ENCODE measurements around the gene SLC25A2. TPM values are rescaled to one million over a fixed set of nuclear protein-coding genes. Genes with fewer than 3 reads are reported as not detected.
A peak's percentile ranks its signal among the peaks of the same experiment; 100 is the strongest.
"Not testable (repeated sequence)": the region's sequence is repeated elsewhere in the genome, so short reads cannot be mapped to it uniquely, and the experiment has no call there.

Gene SLC25A2
- 0.52 TPM for total RNA-seq

DNA sequence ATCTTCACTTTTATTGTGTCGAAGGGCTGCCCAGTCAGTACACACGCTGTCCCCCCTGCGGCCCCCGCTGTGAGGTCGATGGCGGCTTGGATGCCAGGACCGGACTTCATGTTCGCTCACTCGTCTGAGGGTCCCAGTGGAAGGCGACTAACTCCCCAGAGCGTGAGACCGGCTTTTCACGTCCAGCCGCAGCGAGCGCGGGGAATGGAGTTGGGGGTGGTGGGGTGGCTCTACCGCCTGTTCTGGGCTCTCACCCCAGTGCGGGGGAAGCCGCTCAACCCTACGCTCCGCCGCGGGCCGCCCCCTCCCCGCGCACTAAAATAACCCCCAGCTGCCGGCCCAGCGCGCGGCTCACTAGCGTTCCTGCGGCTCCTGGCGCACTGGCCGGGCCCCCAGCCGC lies at the start of gene SLC25A2:
SLC25A2 (minus strand) TSS at position 294 of the 400 bp plus-strand sequence; CDS start at position 110, 184 bp downstream.
- H3K36me3 ChIP-seq (ENCODE audit: control insufficient read depth in 3 of 3, insufficient read depth in 3 of 3, low read length in 3 of 3): peaks cover 0 to 2% (median 0%) of the 10 kb centered on the region in 3 donors
- no peaks in the 10 kb centered on the region for H3K4me1 ChIP-seq (ENCODE audit: control insufficient read depth in 3 of 3, insufficient read depth in 3 of 3, low read length in 3 of 3)
- no peak within 1 kb of the TSS for H3K9ac ChIP-seq (ENCODE audit: low read depth in 1 of 3, low read length in 3 of 3)
- H3K27me3 ChIP-seq (ENCODE audit: control insufficient read depth in 3 of 3, insufficient read depth in 3 of 3, low read length in 3 of 3): no peaks in the 10 kb centered on the region
- H3K9me3 ChIP-seq (ENCODE audit: control insufficient read depth in 3 of 3, low read length in 3 of 3): peaks cover 9 to 33% (median 16%) of the 10 kb centered on the region in 3 donors
- H3K4me3 ChIP-seq (ENCODE audit: low read length in 3 of 3): no peak within 1 kb of the TSS
- H3K27ac ChIP-seq (ENCODE audit: low read depth, low read length): no peak within 1 kb of the TSS

DNA sequence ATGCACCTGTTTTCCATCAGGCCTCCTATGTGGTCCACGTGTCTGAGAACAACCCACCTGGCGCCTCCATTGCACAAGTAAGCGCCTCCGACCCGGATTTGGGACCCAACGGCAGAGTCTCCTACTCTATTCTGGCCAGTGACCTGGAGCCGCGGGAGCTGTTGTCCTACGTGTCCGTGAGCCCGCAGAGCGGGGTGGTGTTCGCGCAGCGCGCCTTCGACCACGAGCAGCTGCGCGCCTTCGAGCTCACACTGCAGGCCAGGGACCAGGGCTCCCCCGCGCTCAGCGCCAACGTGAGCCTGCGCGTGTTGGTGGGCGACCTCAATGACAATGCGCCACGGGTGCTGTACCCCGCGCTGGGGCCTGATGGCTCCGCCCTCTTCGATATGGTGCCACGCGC lies 47.7 kb upstream of the SLC25A2 start:
- Histone ChIP-seq H3K27ac (ENCODE audit: low read depth, low read length) (no peak overlapping the region), H3K9me3 (ENCODE audit: control insufficient read depth in 3 of 3, low read length in 3 of 3) (peaks cover 24 to 30% (median 26%) of the 10 kb centered on the region in 3 donors), H3K36me3 (ENCODE audit: control insufficient read depth in 3 of 3, insufficient read depth in 3 of 3, low read length in 3 of 3) (peaks cover 0 to 3% (median 2%) of the 10 kb centered on the region in 3 donors), H3K4me1 (ENCODE audit: control insufficient read depth in 3 of 3, insufficient read depth in 3 of 3, low read length in 3 of 3) (no peaks in the 10 kb centered on the region), H3K27me3 (ENCODE audit: control insufficient read depth in 3 of 3, insufficient read depth in 3 of 3, low read length in 3 of 3) (peaks cover 0 to 21% (median 11%) of the 10 kb centered on the region in 3 donors), H3K9ac (ENCODE audit: low read depth in 1 of 3, low read length in 3 of 3) (no peak overlapping the region), H3K4me3 (ENCODE audit: low read length in 3 of 3) (no peak overlapping the region)

DNA sequence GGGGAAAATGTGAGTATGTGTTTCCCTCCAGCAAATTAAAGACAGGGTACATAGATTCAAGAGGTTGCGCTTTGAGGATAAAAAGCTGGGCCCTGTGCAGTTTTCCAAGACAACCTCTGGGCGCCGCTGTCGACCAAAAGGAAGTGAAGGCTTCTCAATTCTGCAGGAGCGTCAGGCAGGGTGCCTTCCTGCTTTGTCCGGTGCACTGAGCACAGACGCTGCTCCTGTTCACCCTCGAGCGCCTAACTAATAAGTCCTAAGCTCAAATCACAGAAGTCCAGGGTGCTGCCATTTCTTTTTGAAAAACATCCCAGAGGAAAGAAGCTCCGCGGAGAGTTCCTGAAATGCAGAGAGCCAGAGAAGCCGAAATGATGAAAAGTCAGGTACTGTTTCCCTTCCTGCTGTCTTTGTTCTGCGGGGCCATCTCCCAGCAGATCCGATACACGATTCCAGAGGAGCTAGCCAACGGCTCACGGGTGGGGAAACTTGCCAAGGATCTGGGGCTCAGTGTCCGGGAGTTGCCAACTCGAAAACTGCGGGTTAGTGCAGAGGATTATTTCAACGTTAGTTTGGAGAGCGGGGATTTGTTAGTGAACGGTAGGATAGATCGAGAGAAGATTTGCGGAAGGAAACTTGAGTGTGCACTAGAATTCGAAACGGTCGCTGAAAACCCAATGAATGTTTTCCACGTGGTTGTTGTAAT lies 46.2 kb upstream of the SLC25A2 start, which contains the start of gene PCDHGB1:
PCDHGB1 (plus strand) TSS at position 183 of the 703 bp plus-strand sequence; CDS start at position 345, 162 bp downstream.
- H3K27me3 ChIP-seq (ENCODE audit: control insufficient read depth in 3 of 3, insufficient read depth in 3 of 3, low read length in 3 of 3): peaks cover 0 to 21% (median 9%) of the 10 kb centered on the region in 3 donors
- no peak within 1 kb of the TSS for H3K27ac ChIP-seq (ENCODE audit: low read depth, low read length)
- peak within 1 kb of the TSS in 1 of 3 donors; percentile 25 for H3K9ac ChIP-seq (ENCODE audit: low read depth in 1 of 3, low read length in 3 of 3)
- H3K9me3 ChIP-seq (ENCODE audit: control insufficient read depth in 3 of 3, low read length in 3 of 3): peaks cover 13 to 22% (median 15%) of the 10 kb centered on the region in 3 donors
- H3K36me3 ChIP-seq (ENCODE audit: control insufficient read depth in 3 of 3, insufficient read depth in 3 of 3, low read length in 3 of 3): peaks cover 0 to 3% (median 2%) of the 10 kb centered on the region in 3 donors
- H3K4me3 ChIP-seq (ENCODE audit: low read length in 3 of 3): peak within 1 kb of the TSS; percentile 28 to 37 (median 35)
- no peaks in the 10 kb centered on the region for H3K4me1 ChIP-seq (ENCODE audit: control insufficient read depth in 3 of 3, insufficient read depth in 3 of 3, low read length in 3 of 3)

DNA sequence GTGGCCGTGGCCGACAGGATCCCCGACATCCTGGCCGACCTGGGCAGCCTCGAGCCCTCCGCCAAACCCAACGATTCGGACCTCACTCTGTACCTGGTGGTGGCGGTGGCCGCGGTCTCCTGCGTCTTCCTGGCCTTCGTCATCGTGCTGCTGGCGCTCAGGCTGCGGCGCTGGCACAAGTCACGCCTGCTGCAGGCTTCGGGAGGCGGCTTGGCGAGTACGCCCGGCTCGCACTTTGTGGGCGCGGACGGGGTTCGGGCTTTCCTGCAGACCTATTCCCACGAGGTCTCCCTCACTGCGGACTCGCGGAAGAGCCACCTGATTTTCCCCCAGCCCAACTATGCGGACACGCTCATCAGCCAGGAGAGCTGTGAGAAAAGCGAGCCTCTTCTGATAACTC lies 42.2 kb upstream of the SLC25A2 start:
- not testable (repeated sequence) for H3K27ac ChIP-seq (ENCODE audit: low read depth, low read length); H3K9ac ChIP-seq (ENCODE audit: low read depth in 1 of 3, low read length in 3 of 3); H3K36me3 ChIP-seq (ENCODE audit: control insufficient read depth in 3 of 3, insufficient read depth in 3 of 3, low read length in 3 of 3); H3K4me1 ChIP-seq (ENCODE audit: control insufficient read depth in 3 of 3, insufficient read depth in 3 of 3, low read length in 3 of 3); H3K4me3 ChIP-seq (ENCODE audit: low read length in 3 of 3)
- H3K27me3 ChIP-seq (ENCODE audit: control insufficient read depth in 3 of 3, insufficient read depth in 3 of 3, low read length in 3 of 3): peaks cover 0 to 10% (median 4%) of the 10 kb centered on the region in 3 donors
- H3K9me3 ChIP-seq (ENCODE audit: control insufficient read depth in 3 of 3, low read length in 3 of 3): peaks cover 11 to 23% (median 18%) of the 10 kb centered on the region in 3 donors

DNA sequence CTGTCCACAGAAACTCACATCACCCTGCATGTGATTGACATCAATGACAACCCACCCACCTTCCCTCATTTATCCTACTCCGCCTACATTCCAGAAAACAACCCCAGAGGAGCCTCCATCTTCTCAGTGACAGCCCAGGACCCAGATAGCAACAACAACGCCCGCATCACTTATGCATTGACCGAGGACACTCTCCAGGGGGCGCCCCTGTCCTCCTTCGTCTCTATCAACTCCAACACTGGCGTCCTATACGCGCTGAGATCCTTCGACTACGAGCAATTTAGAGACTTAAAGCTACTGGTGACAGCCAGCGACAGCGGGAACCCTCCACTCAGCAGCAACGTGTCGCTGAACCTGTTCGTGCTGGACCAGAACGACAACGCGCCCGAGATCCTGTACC lies 41.5 kb upstream of the SLC25A2 start:
- peaks cover 0 to 7% (median 0%) of the 10 kb centered on the region in 3 donors for H3K27me3 ChIP-seq (ENCODE audit: control insufficient read depth in 3 of 3, insufficient read depth in 3 of 3, low read length in 3 of 3)
- H3K9me3 ChIP-seq (ENCODE audit: control insufficient read depth in 3 of 3, low read length in 3 of 3): peaks cover 11 to 20% (median 12%) of the 10 kb centered on the region in 3 donors
- no peaks in the 10 kb centered on the region for H3K36me3 ChIP-seq (ENCODE audit: control insufficient read depth in 3 of 3, insufficient read depth in 3 of 3, low read length in 3 of 3)
- no peak overlapping the region for H3K4me3 ChIP-seq (ENCODE audit: low read length in 3 of 3)
- no peaks in the 10 kb centered on the region for H3K4me1 ChIP-seq (ENCODE audit: control insufficient read depth in 3 of 3, insufficient read depth in 3 of 3, low read length in 3 of 3)
- H3K27ac ChIP-seq (ENCODE audit: low read depth, low read length): no peak overlapping the region
- H3K9ac ChIP-seq (ENCODE audit: low read depth in 1 of 3, low read length in 3 of 3): no peak overlapping the region

DNA sequence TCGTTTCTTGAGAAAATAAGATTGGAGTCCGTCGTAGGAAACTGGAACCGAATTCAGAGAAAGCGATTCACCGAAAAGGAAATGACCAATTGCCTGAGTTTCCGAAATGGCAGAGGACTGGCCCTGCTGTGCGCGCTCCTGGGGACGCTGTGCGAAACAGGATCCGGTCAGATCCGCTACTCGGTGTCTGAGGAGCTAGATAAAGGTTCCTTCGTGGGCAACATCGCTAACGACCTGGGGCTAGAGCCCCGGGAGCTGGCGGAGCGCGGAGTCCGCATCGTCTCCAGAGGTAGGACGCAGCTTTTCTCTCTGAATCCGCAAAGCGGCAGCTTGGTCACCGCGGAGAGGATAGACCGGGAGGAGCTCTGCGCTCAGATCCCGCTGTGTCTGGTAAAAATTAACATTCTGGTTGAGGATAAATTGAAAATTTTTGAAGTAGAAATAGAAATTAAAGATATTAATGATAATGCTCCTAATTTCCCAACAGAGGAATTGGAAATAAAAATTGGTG lies 40.2 kb upstream of the SLC25A2 start:
- Histone ChIP-seq H3K36me3 (ENCODE audit: control insufficient read depth in 3 of 3, insufficient read depth in 3 of 3, low read length in 3 of 3) (no peaks in the 10 kb centered on the region), H3K4me1 (ENCODE audit: control insufficient read depth in 3 of 3, insufficient read depth in 3 of 3, low read length in 3 of 3) (no peaks in the 10 kb centered on the region), H3K4me3 (ENCODE audit: low read length in 3 of 3) (peak overlapping the region; percentile 61 to 66 (median 65)), H3K27me3 (ENCODE audit: control insufficient read depth in 3 of 3, insufficient read depth in 3 of 3, low read length in 3 of 3) (peaks cover 0 to 10% (median 1%) of the 10 kb centered on the region in 3 donors), H3K9ac (ENCODE audit: low read depth in 1 of 3, low read length in 3 of 3) (peak overlapping the region; percentile 38 to 60 (median 57)), H3K9me3 (ENCODE audit: control insufficient read depth in 3 of 3, low read length in 3 of 3) (peaks cover 8 to 29% (median 25%) of the 10 kb centered on the region in 3 donors), H3K27ac (ENCODE audit: low read depth, low read length) (peak overlapping the region; percentile 65)

DNA sequence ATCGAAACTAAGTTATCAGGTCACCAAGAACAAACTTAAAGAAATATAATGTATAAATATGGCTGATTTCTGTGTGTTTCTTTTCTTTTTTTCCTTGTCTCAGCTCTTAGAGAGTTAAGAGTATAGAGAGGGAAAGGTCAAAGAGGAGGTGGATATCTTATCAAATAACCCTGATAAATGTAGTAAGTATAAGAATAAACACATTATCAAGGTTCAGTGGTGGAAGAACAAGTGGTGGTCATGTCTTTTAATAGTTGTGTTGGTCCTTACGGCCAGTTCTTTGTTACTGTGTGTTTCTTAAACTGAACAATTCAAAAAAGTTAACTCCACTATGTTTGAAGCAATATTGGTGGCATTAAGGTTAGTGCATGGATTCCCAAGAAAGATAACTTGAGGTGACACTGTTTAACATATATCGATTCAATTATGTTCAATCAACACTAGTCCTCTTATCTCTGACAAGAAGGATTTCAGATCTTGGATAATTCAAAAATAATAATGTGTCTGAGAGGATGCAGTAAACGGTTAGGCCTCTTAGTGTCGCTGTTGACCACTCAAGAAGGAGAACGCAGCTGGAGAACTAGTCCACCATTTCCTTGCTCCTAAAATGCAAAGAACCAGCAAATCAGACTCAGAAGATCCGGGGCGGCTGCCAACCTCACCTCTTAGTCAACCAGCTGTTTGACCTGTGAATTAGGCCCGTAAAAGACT lies 39.5 kb upstream of the SLC25A2 start, which contains the start of gene PCDHGA3:
PCDHGA3 (plus strand) TSS at position 588 of the 711 bp plus-strand sequence. CDS start 205 bp downstream, outside the sequence.
- Histone ChIP-seq H3K36me3 (ENCODE audit: control insufficient read depth in 3 of 3, insufficient read depth in 3 of 3, low read length in 3 of 3) (no peaks in the 10 kb centered on the region), H3K9ac (ENCODE audit: low read depth in 1 of 3, low read length in 3 of 3) (peak within 1 kb of the TSS; percentile 38 to 60 (median 57)), H3K27ac (ENCODE audit: low read depth, low read length) (peak within 1 kb of the TSS; percentile 65), H3K4me1 (ENCODE audit: control insufficient read depth in 3 of 3, insufficient read depth in 3 of 3, low read length in 3 of 3) (no peaks in the 10 kb centered on the region), H3K4me3 (ENCODE audit: low read length in 3 of 3) (peak within 1 kb of the TSS; percentile 61 to 66 (median 65)), H3K27me3 (ENCODE audit: control insufficient read depth in 3 of 3, insufficient read depth in 3 of 3, low read length in 3 of 3) (peaks cover 0 to 10% (median 7%) of the 10 kb centered on the region in 3 donors), H3K9me3 (ENCODE audit: control insufficient read depth in 3 of 3, low read length in 3 of 3) (peaks cover 12 to 31% (median 27%) of the 10 kb centered on the region in 3 donors)

DNA sequence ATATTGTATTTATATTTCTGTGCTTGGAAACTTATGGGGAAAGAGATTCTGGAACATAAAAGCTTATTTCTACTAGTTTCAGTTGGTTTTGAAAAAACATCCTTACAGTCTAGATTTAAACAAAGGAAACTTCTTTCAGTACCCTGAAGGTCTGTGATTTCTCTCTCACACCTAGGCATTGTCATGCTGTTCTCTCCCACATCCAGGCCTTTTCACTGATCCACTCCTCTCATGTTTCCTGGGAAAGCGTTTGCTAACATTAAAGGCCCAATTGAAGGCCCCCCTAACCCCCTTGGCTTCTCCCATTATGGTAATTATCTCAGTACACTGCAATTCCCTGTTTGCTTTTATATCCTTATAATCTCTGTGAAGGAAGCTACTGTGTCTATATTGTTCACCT lies 38.9 kb upstream of the SLC25A2 start:
- Histone ChIP-seq H3K36me3 (ENCODE audit: control insufficient read depth in 3 of 3, insufficient read depth in 3 of 3, low read length in 3 of 3) (no peaks in the 10 kb centered on the region), H3K9me3 (ENCODE audit: control insufficient read depth in 3 of 3, low read length in 3 of 3) (peaks cover 11 to 33% (median 30%) of the 10 kb centered on the region in 3 donors), H3K27me3 (ENCODE audit: control insufficient read depth in 3 of 3, insufficient read depth in 3 of 3, low read length in 3 of 3) (peaks cover 0 to 10% (median 7%) of the 10 kb centered on the region in 3 donors), H3K4me3 (ENCODE audit: low read length in 3 of 3) (peak overlapping the region in 1 of 3 donors; percentile 11), H3K9ac (ENCODE audit: low read depth in 1 of 3, low read length in 3 of 3) (peak overlapping the region in 1 of 3 donors; percentile 36), H3K27ac (ENCODE audit: low read depth, low read length) (peak overlapping the region; percentile 26), H3K4me1 (ENCODE audit: control insufficient read depth in 3 of 3, insufficient read depth in 3 of 3, low read length in 3 of 3) (no peaks in the 10 kb centered on the region)

DNA sequence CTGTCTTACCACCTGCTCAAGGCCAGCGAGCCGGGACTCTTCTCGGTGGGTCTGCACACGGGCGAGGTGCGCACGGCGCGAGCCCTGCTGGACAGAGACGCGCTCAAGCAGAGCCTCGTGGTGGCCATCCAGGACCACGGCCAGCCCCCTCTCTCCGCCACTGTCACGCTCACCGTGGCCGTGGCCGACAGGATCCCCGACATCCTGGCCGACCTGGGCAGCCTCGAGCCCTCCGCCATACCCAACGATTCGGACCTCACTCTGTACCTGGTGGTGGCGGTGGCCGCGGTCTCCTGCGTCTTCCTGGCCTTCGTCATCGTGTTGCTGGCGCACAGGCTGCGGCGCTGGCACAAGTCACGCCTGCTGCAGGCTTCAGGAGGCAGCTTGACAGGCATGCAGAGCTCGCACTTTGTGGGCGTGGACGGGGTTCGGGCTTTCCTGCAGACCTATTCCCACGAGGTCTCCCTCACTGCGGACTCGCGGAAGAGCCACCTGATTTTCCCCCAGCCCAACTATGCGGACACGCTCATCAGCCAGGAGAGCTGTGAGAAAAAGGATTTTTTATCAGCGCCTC lies 37.0 kb upstream of the SLC25A2 start:
- not testable (repeated sequence) for H3K4me1 ChIP-seq (ENCODE audit: control insufficient read depth in 3 of 3, insufficient read depth in 3 of 3, low read length in 3 of 3); H3K9ac ChIP-seq (ENCODE audit: low read depth in 1 of 3, low read length in 3 of 3); H3K36me3 ChIP-seq (ENCODE audit: control insufficient read depth in 3 of 3, insufficient read depth in 3 of 3, low read length in 3 of 3); H3K27me3 ChIP-seq (ENCODE audit: control insufficient read depth in 3 of 3, insufficient read depth in 3 of 3, low read length in 3 of 3); H3K4me3 ChIP-seq (ENCODE audit: low read length in 3 of 3); H3K27ac ChIP-seq (ENCODE audit: low read depth, low read length)
- peaks cover 9 to 39% (median 33%) of the 10 kb centered on the region in 3 donors for H3K9me3 ChIP-seq (ENCODE audit: control insufficient read depth in 3 of 3, low read length in 3 of 3)

Data from skeletal muscle tissue (tissue), 4 donors.